HG03025 (cell line): ENCODE data around the gene NELL1.
A peak's percentile ranks its signal among the peaks of the same experiment; 100 is the strongest.
"Not testable (repeated sequence)": the region's sequence is repeated elsewhere in the genome, so short reads cannot be mapped to it uniquely, and the experiment has no call there.

Experiments
- ATAC-seq: cut with Tn5 transposase; IDR thresholded peaks from one replicate; pipeline ENCODE4 v1.9.1; 2021; ENCODE audit warnings: mild to moderate bottlenecking, moderate library complexity; ENCODE audit not compliant: unreplicated experiment, low FRiP score

The NELL1 gene

GRCh38 chr11:21069909-21070308 lies 400.5 kb downstream of the NELL1 start:
- ATAC-seq = no peak

DNA sequence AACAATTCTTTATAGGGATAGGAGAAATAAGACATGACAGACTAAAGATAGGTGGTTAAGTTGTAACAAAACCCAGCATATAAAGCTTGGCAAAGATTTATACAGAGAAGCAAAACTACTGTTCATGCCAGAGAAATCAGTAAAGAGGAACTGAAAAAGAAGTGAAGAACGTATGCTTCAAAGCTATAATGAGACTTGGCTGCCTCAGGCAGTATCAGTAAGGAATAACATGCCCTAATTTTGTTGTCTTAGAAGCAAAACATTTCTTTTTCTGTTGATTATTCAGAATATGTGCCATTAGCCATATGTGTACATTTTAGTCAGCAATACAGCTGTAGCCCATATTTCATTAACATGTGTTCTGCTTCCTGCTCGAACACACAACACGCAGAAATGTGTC lies 403.2 kb downstream of the NELL1 start:
- ATAC-seq = peak; percentile 90

- ATAC-seq = no peak
Measured at GRCh38 chr11:21082853-21083252, 413.5 kb downstream of the NELL1 start.

- ATAC-seq = no peak
Measured at GRCh38 chr11:21088930-21089329, 419.5 kb downstream of the NELL1 start.

DNA sequence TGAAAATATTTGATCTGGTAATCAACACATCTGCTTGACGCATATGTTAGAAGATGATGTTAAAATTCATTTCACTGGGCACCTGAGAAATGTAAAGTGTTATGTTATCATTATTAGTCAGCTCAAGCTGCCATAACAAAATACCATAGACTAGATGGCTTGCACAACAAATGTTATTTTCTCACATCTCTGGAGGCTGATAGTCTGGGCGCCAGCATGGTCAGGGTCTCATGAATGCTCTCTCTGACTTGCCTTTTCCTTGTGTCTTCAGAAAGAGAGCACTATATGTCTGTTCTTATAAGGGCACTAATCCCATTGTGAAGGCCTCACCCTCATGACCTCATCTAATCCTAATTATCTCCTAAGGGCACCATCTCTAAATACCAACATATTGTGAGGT lies 435.3 kb downstream of the NELL1 start:
- ATAC-seq = no peak

DNA sequence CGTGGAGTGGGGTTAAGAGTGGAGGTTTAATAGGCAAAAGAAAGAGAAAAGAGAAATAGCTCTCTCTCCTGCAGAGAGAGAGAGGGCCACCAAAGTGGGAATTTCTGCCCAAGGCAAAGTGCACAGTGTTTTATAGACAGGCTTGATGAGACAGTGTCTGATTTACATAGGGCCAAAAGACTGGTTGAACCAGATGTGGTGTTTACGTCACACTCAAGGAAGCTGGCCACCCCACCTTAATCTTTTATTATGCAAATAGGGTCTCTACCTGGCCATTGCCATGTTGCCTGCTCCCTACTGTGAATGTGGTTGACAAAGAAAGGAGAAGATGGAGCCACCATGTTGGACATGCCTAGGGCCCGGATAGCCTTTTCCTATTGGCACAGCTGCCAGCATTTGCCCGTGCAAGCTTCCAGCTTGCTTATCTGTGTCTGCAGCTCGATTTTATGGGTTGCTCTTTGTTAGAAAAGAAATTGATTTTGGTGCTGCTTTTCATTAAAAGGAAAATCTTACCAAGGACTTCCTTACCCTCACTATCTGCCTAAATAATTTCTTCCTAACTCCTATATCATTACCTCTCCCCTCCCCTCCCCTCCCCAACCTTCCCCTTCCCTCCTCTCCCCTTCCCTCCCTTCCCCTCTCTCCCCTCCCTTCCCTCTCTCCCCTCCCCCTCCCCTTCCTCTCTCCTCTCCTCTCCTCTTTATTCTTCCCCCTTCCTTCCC lies 436.0 kb downstream of the NELL1 start:
- no peak for ATAC-seq

- ATAC-seq = no peak
Measured at GRCh38 chr11:21109341-21109740, 440.0 kb downstream of the NELL1 start.

DNA sequence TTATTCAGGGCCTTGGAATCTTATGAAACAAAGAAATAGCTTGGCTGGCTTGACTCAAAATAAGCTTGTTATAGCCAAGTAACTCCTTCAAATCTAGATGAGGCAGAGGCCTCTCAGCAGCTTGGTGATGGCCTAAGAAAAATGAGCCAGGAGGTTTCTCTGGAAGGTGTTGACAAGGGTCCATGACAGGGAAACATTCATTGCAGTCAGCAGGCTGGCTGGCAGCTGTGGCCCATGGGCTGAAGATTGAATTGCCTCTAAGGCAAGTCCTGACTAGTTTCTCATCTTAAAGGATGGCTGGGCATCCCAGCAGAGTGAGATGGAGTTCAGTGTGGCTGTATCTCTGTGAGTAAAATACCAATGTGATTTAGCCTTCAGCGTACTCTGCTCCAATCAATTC lies 441.0 kb downstream of the NELL1 start:
- no peak for ATAC-seq

- ATAC-seq = no peak
Measured at GRCh38 chr11:21113876-21114275, 444.5 kb downstream of the NELL1 start.

DNA sequence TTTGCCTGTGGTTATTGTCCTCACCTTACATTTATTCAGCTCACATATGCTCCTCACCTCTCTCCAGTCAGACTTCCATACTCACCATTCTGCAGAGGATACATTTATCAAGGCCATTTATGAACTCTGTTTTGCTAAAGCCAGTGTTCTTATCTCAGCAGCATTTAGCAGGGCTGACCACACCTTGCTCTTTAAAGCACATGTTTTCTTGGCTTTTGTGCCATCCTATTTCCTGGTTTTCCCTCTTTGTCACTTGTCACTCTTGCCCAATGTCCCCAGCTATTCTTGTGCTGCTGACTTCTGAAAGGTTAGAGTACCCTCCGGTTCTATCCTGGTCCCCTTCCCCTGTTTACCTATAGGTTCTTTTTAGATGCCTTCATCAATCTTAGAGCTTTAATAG lies 446.6 kb downstream of the NELL1 start:
- no peak for ATAC-seq

- ATAC-seq = no peak
Measured at GRCh38 chr11:21119411-21119810, 450.0 kb downstream of the NELL1 start.

GRCh38 chr11:21121991-21122390 lies 452.6 kb downstream of the NELL1 start:
- ATAC-seq = no peak

GRCh38 chr11:21122523-21122922 lies 453.1 kb downstream of the NELL1 start:
- ATAC-seq = no peak

- ATAC-seq = no peak
Measured at GRCh38 chr11:21132146-21132720, 462.8 kb downstream of the NELL1 start.

DNA sequence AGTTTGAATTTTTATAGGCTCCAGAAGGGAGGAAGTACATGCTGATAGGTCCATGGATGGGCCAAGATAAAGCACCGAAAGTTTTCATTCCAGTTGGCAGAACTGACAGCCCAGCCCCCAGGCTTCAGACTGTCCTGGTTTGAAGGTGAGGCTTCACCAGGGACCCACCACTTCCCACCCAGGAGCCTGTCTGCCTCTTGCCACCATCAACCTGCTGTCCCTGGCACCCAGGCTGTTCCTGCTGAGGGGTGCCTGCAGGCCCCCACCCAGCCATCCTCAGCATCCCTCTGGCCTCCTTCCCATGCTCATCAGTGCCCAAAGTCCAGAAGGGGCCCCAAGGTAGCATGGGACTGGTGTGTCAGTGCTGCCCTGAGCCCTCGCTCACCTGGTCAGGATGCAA lies 463.9 kb downstream of the NELL1 start:
- ATAC-seq = no peak

GRCh38 chr11:21133722-21134121 lies 464.3 kb downstream of the NELL1 start:
- no peak for ATAC-seq

DNA sequence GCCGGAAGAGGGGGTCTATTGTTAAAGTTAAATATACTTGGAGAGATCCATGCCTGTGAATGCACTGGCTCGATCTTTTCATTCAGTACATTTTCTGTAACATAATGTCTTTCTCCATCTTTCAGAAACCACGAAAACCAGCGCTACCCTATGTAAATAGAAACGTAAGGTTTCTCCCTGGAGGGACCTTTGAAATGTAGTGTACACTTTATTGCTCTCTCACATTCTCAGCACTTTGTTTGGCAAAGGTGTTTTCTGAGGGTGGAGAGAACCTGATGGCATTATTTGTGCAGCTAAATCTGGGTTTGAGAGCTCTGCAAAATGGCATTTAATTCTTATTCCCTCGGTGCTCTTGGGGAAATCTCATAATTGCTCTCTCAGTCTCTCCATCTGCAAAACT lies 468.4 kb downstream of the NELL1 start:
- no peak for ATAC-seq

DNA sequence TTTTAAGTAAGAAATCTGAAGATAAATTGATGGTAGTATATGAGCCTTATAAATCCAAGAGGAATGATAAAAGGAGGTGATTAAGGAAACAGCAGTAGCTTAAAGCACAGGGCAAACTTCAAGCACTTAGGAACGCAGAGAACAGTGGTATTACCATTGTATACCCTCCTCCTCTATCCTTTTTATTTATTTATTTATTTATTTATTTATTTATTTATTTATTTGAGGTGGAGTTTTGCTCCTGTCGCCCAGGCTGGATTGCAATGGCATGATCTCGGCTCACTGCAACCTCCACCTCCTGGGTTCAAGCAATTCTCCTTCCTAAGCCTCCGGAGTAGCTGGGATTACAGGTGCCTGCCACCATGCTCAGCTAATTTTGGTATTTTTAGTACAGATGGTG lies 472.2 kb downstream of the NELL1 start:
- not testable (repeated sequence) for ATAC-seq

- ATAC-seq = no peak
Measured at GRCh38 chr11:21142007-21142406, 472.6 kb downstream of the NELL1 start.

DNA sequence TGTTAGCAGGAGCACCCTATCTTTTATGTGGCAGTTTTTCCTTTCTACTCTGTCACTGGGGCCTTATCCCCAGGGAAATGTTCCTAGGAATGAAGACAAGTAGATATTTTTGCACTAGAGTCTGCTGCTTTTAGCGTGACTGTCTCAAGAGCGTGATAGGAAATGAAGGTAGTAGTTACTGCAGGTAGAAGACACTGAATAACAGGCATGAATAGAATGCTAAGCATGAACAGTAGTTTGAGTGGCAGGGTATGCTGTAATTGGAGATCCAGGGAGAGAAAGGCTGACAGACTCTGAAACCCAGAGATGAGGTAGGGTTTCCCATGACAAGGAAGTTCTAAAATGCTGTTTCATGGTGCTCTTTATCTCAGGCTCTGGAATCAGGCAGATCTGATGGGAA lies 475.1 kb downstream of the NELL1 start:
- ATAC-seq = no peak

GRCh38 chr11:21148376-21148775 lies 479.0 kb downstream of the NELL1 start:
- no peak for ATAC-seq

- ATAC-seq = no peak
Measured at GRCh38 chr11:21160140-21160539, 490.8 kb downstream of the NELL1 start.
